K562 (cell line): Measurements from ENCODE around the gene DNAH1. TPM values are rescaled to one million over a fixed set of nuclear protein-coding genes. Genes with fewer than 3 reads are reported as not detected.

Experiments
- ATAC-seq: fragments of 200-7000 bp; cut with Tn5 transposase; 3 replicates; pipeline ENCODE4 v1.9.1; 2020; ENCODE audit warnings: moderate library complexity
- BruUV-seq: library from RNA; stranded (reverse); fragments of 400-500 nt; replicated peaks from 2 replicates; lab custom pipeline; 2021; lab: Mats Ljungman, UMichigan
- CTCF ChIA-PET: fragments of 300-600 bp; formaldehyde crosslinking; extraction: SDS; loops from one replicate; lab custom pipeline; 2021; ENCODE audit warnings: low intra/inter-chr PET ratio; lab: Yijun Ruan, JAX
- POLR2A ChIA-PET: fragments of 300-600, 350-650 bp; sonication (Branson Sonifier 250); formaldehyde crosslinking; extraction: SDS; loops from one replicate; lab custom pipeline; 2021; ENCODE audit warnings: antibody characterized with exemption, inconsistent platforms; lab: Yijun Ruan, JAX
- DNase-seq, 4 experiments: peaks; one replicate each; pipeline versions ENCODE4 v3.0.0 to v3.0.0-alpha.2; 2011 to 2018; ENCODE audit warnings: low spot score in 3 of 4, mixed read lengths in 3 of 4; ENCODE audit errors: extremely low read depth in 1 of 4
- FAIRE-seq: peaks from 2 replicates; lab custom pipeline; 2011; peaks lifted over from hg19 to GRCh38; lab: Jason Lieb, UNC
- H2AFZ ChIP-seq: 2 replicates; pipeline ENCODE4 v1.6.0; 2011; ENCODE audit warnings: low read depth, low read length, control low read depth, inconsistent platforms
- H3K27ac ChIP-seq: fragments of 200-600 bp; 3 replicates; pipeline ENCODE4 v1.8.0; 2011; ENCODE audit warnings: low read depth, mild to moderate bottlenecking, control low read depth, inconsistent platforms, low read length, moderate library complexity, mixed read lengths; ENCODE audit errors: extremely low read depth
- H3K27me3 ChIP-seq, 2 experiments: fragments of 300-600 bp in 1 of 2; 2 replicates in 1 of 2; 3 replicates in 1 of 2; pipeline versions ENCODE4 v1.6.0 to v1.8.0; 2011; ENCODE audit warnings: inconsistent platforms in 2 of 2, low read length in 2 of 2, mild to moderate bottlenecking in 1 of 2, mixed read lengths in 1 of 2, moderate library complexity in 1 of 2; ENCODE audit not compliant: control insufficient read depth in 2 of 2, insufficient read depth in 2 of 2
- H3K36me3 ChIP-seq: fragments of 300-600 bp; 3 replicates; pipeline ENCODE4 v1.8.0; 2011; ENCODE audit warnings: mild to moderate bottlenecking, low read length, inconsistent platforms; ENCODE audit not compliant: control insufficient read depth, insufficient read depth
- H3K4me1 ChIP-seq, 2 experiments: fragments of 200-600 bp in 1 of 2; replicated peaks in 1 of 2; 2 replicates in 1 of 2; 3 replicates in 1 of 2; pipeline versions ENCODE4 v1.5.1 to v1.8.0; 2011; ENCODE audit warnings: inconsistent platforms in 2 of 2, low read length in 2 of 2, mild to moderate bottlenecking in 1 of 2, mixed read lengths in 1 of 2, moderate library complexity in 1 of 2; ENCODE audit not compliant: control insufficient read depth in 2 of 2, insufficient read depth in 2 of 2
- H3K4me2 ChIP-seq: 2 replicates; pipeline ENCODE4 v1.6.1; 2011; ENCODE audit warnings: low read length, control low read depth, inconsistent platforms, mixed read lengths; ENCODE audit not compliant: insufficient read depth
- H3K4me3 ChIP-seq: fragments of 200-600 bp; sonication (generic), shearing (Covaris generic); 2 replicates; pipeline ENCODE4 v1.5.1; 2016; ENCODE audit warnings: control low read depth, inconsistent platforms
- H3K79me2 ChIP-seq: fragments of 200-600 bp; 3 replicates; pipeline ENCODE4 v1.8.0; 2011; ENCODE audit warnings: low read length, inconsistent platforms; ENCODE audit not compliant: control insufficient read depth, insufficient read depth
- H3K9ac ChIP-seq, 2 experiments: 2 replicates each; pipeline versions ENCODE4 v1.6.0 to v1.6.1; 2011; ENCODE audit warnings: low read depth in 2 of 2, low read length in 2 of 2, control low read depth in 1 of 2, inconsistent platforms in 1 of 2, mild to moderate bottlenecking in 1 of 2, mixed read lengths in 1 of 2; ENCODE audit not compliant: insufficient read depth in 1 of 2
- H3K9me1 ChIP-seq: one replicate; pipeline ENCODE4 v1.6.0; 2011; ENCODE audit warnings: inconsistent platforms, mild to moderate bottlenecking, low read length, moderate library complexity; ENCODE audit not compliant: control insufficient read depth, insufficient read depth
- H3K9me3 ChIP-seq: replicated peaks from 2 replicates; pipeline ENCODE4 v1.5.1; 2011; ENCODE audit warnings: low read depth, low read length, inconsistent platforms; ENCODE audit not compliant: control insufficient read depth, insufficient read depth
- H4K20me1 ChIP-seq: replicated peaks from 2 replicates; pipeline ENCODE4 v1.6.1; 2011; ENCODE audit warnings: low read length, inconsistent platforms, mixed read lengths; ENCODE audit not compliant: control insufficient read depth, insufficient read depth
- CAMTA2 ChIP-seq: fragments of 250-450 bp; sonication (Bioruptor Pico); conservative IDR thresholded peaks from 2 replicates; pipeline ENCODE4 v1.5.1; 2022
- GATAD2B ChIP-seq: fragments of 450-650 bp; IDR thresholded peaks from 2 replicates; pipeline ENCODE4 v1.6.1; 2017; ENCODE audit warnings: mild to moderate bottlenecking, borderline replicate concordance
- HDAC3 ChIP-seq: fragments of 450-650 bp; IDR thresholded peaks from 2 replicates; pipeline ENCODE4 v1.6.1; 2018; ENCODE audit warnings: borderline replicate concordance, mild to moderate bottlenecking, moderate library complexity; ENCODE audit not compliant: partially characterized antibody
- HLTF ChIP-seq: fragments of 450-650 bp; IDR thresholded peaks from 2 replicates; pipeline ENCODE4 v1.6.1; 2016
- KLF13 ChIP-seq: fragments of 450-650 bp; IDR thresholded peaks from 2 replicates; pipeline ENCODE4 v1.6.1; 2016; ENCODE audit warnings: missing genetic modification characterization, low read depth, mild to moderate bottlenecking, missing compliant biosample characterization, moderate library complexity, borderline replicate concordance
- MECOM ChIP-seq: fragments of 250-450 bp; sonication (Bioruptor Pico); IDR thresholded peaks from 2 replicates; pipeline ENCODE4 v1.8.0; 2022; ENCODE audit warnings: inconsistent platforms
- NR2C2 ChIP-seq, 2 experiments: fragments of 200-800 bp in 1 of 2; sonication (Bioruptor generic) in 1 of 2; sonication (generic) in 1 of 2; formaldehyde crosslinking in 1 of 2; IDR thresholded peaks; 2 replicates each; pipeline versions ENCODE4 v1.6.1 to v1.8.0; 2016 to 2022; ENCODE audit warnings: mild to moderate bottlenecking in 1 of 2, missing compliant biosample characterization in 1 of 2, missing genetic modification characterization in 1 of 2, missing genetic modification reagents in 1 of 2
- RB1 ChIP-seq: fragments of 450-650 bp; IDR thresholded peaks from 2 replicates; pipeline ENCODE4 v1.6.1; 2017; ENCODE audit warnings: low read depth, mild to moderate bottlenecking
- RREB1 ChIP-seq: fragments of 250-450 bp; sonication (Bioruptor Pico); IDR thresholded peaks from 2 replicates; pipeline ENCODE4 v1.4.0; 2020
- ZNF551 ChIP-seq: fragments of 250-450 bp; sonication (Bioruptor Pico); IDR thresholded peaks from 2 replicates; pipeline ENCODE4 v1.5.0; 2021; ENCODE audit warnings: mild to moderate bottlenecking, moderate library complexity
- WGBS: fragments of 100-300 bp; shearing (Covaris generic); methylation state at CpG from one replicate; pipeline ENCODE4 v1.1.6; 2016; ENCODE audit warnings: low coverage, mixed read lengths; ENCODE audit not compliant: insufficient coverage; ENCODE audit errors: missing lambda C conversion rate; 5-methylcytosine and 5-hydroxymethylcytosine counted together
- in situ Hi-C: fragments of 300-500 bp; cut with MboI; formaldehyde crosslinking; loops from 4 replicates; pipeline ENCODE4 v1.15.0; 2018; ENCODE audit warnings: inconsistent platforms, mixed read lengths
- intact Hi-C: fragments of 100-400 bp; cut with micrococcal nuclease; formaldehyde crosslinking; loops from 2 replicates; pipeline ENCODE4 v1.14.2; 2022
- polyA plus RNA-seq, 8 experiments: library from polyadenylated mRNA; depleted of rRNA in 4 of 8; stranded (reverse) in 5 of 8; unstranded in 3 of 8; fragments of >200 nt; fragmentation: Nextera tagmentation in 2 of 8; fragmentation: Illumina TruSeq in 1 of 8; extraction: Ambion mirVana in 2 of 8; extraction: Trizol in 1 of 8; gene quantifications; 2 replicates each; pipeline versions ENCODE4 v1.2.1 to v1.2.3, GENCODE V29; 2011 to 2014; ENCODE audit warnings: inconsistent platforms in 1 of 8, missing spikeins in 1 of 8
- total RNA-seq, 7 experiments: library from RNA; depleted of rRNA in 6 of 7; stranded (reverse); fragments of >200 nt in 6 of 7; fragmentation: Illumina TruSeq in 2 of 7; extraction: Trizol in 2 of 7; gene quantifications; 2 replicates each; pipeline versions ENCODE4 v1.2.1 to v1.2.3, GENCODE V29; 2011 to 2021; ENCODE audit warnings: low replicate concordance in 1 of 7

The DNAH1 gene
- total and polyA plus RNA-seq, 9 of the 15 experiments (the other 6 are each of a cell fraction or from before 2014, with no cell fraction given), result 0.04 to 0.84 (median 0.50) TPM

- CTCF ChIA-PET, result no interaction called here
- in situ Hi-C loops, result loop anchor here (25.0 kb wide), 1 partner anchor 382 kb away; no protein-coding TSS in a partner anchor
Measured at GRCh38 chr3:52393959-52394670, 78.0 kb downstream of the DNAH1 start.

More at GRCh38 chr3:52393959-52394670, 78.0 kb downstream of the DNAH1 start:
- no peak overlapping the region for H2AFZ ChIP-seq
- peaks cover 0 to 4% of the 10 kb centered on the region in 2 experiments; a peak in 2 of 5 replicates for H3K4me1 ChIP-seq
- H3K36me3 ChIP-seq, result no peaks in the 10 kb centered on the region
- ATAC-seq (no peak), FAIRE-seq (no peak), DNase-seq (no peak)
- H4K20me1 ChIP-seq, result no peaks in the 10 kb centered on the region
- TF ChIP-seq NR2C2 (CRISPR knock-in tag; IDR thresholded peaks at IDR 0.05) (no peak), NR2C2 (tag; IDR thresholded peaks at IDR 0.05) (no peak), HLTF (no peak), KLF13 (tag) (no peak), HDAC3 (no peak), ZNF551 (CRISPR knock-in tag) (no peak), GATAD2B (no peak), MECOM (CRISPR knock-in tag) (no peak), RB1 (no peak), RREB1 (CRISPR knock-in tag) (no peak), CAMTA2 (CRISPR knock-in tag) (no peak)
- no peak overlapping the region for H3K4me2 ChIP-seq
- POLR2A ChIA-PET, result no interaction called here
- peaks cover 0 to 7% of the 10 kb centered on the region in 2 experiments; a peak in 2 of 5 replicates for H3K27me3 ChIP-seq
- H3K9me1 ChIP-seq, result no peaks in the 10 kb centered on the region
- H3K9me3 ChIP-seq, result no peaks in the 10 kb centered on the region
- no peaks in the 10 kb centered on the region for H3K79me2 ChIP-seq
- 25% methylated on average over 18 of the region's 18 CpGs for WGBS
- BruUV-seq, result no TSS peak
- no peak overlapping the region for H3K9ac ChIP-seq
- H3K27ac ChIP-seq, result no peak overlapping the region
- H3K4me3 ChIP-seq, result no peak overlapping the region
- intact Hi-C loops, result no loop called here
